HCT116 (cell line): ENCODE results near the gene ZMYND10. TPM values are rescaled to one million over a fixed set of nuclear protein-coding genes. Genes with fewer than 3 reads are reported as not detected.

ENCODE experiments used
- total RNA-seq: library from RNA; stranded (reverse); gene quantifications from one replicate; pipeline ENCODE4 v1.2.1, GENCODE V29; 2021; ENCODE audit not compliant: unreplicated experiment

The ZMYND10 gene
- total RNA-seq, 1 experiment from 2014 or later = 3.3 TPM

Other genes starting within 250 kb of the ZMYND10 start
- gene SEMA3F, start 190.4 kb downstream of the ZMYND10 start, total RNA-seq = 15.7 TPM
- not detected for gene GNAT1, start 154.1 kb downstream of the ZMYND10 start, total RNA-seq
- gene SLC38A3, start 140.5 kb downstream of the ZMYND10 start, total RNA-seq = 3.1 TPM
- gene GNAI2, start 109.5 kb downstream of the ZMYND10 start, total RNA-seq = 170 TPM
- gene SEMA3B, start 76.6 kb downstream of the ZMYND10 start, total RNA-seq = 46.2 TPM
- gene LSMEM2, start 66.6 kb downstream of the ZMYND10 start, total RNA-seq = not detected
- 146 TPM for gene IFRD2, start 53.3 kb downstream of the ZMYND10 start, total RNA-seq
- gene HYAL3, start 46.3 kb downstream of the ZMYND10 start, total RNA-seq = 10.3 TPM
- gene NAA80, start 46.3 kb downstream of the ZMYND10 start, total RNA-seq = 21.3 TPM
- 6.1 TPM for gene HYAL1, start 42.2 kb downstream of the ZMYND10 start, total RNA-seq
- 42.2 TPM for gene HYAL2, start 23.0 kb downstream of the ZMYND10 start, total RNA-seq
- gene TUSC2, start 17.5 kb downstream of the ZMYND10 start, total RNA-seq = 34.0 TPM
- 29.6 TPM for gene RASSF1, start 4.9 kb downstream of the ZMYND10 start, total RNA-seq
- gene NPRL2, start 5.0 kb upstream of the ZMYND10 start, total RNA-seq = 35.4 TPM
- 9.5 TPM for gene CYB561D2, start 5.1 kb upstream of the ZMYND10 start, total RNA-seq
- gene TMEM115, start 13.8 kb upstream of the ZMYND10 start, total RNA-seq = 24.6 TPM
- 10.2 TPM for gene CACNA2D2, start 157.9 kb upstream of the ZMYND10 start, total RNA-seq
- 10.1 TPM for gene C3orf18, start 222.0 kb upstream of the ZMYND10 start, total RNA-seq
- gene HEMK1, start 223.8 kb upstream of the ZMYND10 start, total RNA-seq = 20.5 TPM